GM21367 (cell line): ENCODE measurements around the gene ZC3H12A.

Experiments used
- ATAC-seq: cut with Tn5 transposase; IDR thresholded peaks from one replicate; pipeline ENCODE4 v1.9.1; 2021; ENCODE audit not compliant: unreplicated experiment

ZC3H12A gene

GRCh38 chr1:37453647-37454046 is 20.7 kb upstream of the ZC3H12A start:
- ATAC-seq = no peak

GRCh38 chr1:37455516-37455915 is 18.9 kb upstream of the ZC3H12A start:
- no peak for ATAC-seq

- ATAC-seq = no peak
Measured at GRCh38 chr1:37456614-37457013, 17.8 kb upstream of the ZC3H12A start.

GRCh38 chr1:37458551-37458950 is 15.8 kb upstream of the ZC3H12A start:
- ATAC-seq = no peak

- no peak for ATAC-seq
Measured at GRCh38 chr1:37461698-37462436, 12.5 kb upstream of the ZC3H12A start.

- ATAC-seq = no peak
Measured at GRCh38 chr1:37464443-37464842, 9.9 kb upstream of the ZC3H12A start.

GRCh38 chr1:37465593-37466517 is 8.5 kb upstream of the ZC3H12A start:
- ATAC-seq = no peak

GRCh38 chr1:37468037-37468436 is 6.3 kb upstream of the ZC3H12A start:
- no peak for ATAC-seq

- no peak for ATAC-seq
Measured at GRCh38 chr1:37469386-37469785, 5.0 kb upstream of the ZC3H12A start.

- ATAC-seq = no peak
Measured at GRCh38 chr1:37471345-37472231, 2.8 kb upstream of the ZC3H12A start.

GRCh38 chr1:37472281-37472680 is 2.1 kb upstream of the ZC3H12A start:
- no peak for ATAC-seq

- no peak for ATAC-seq
Measured at GRCh38 chr1:37472994-37473393, 1.4 kb upstream of the ZC3H12A start.

GRCh38 chr1:37473431-37474045 is 842 bp upstream of the ZC3H12A start:
- ATAC-seq = no peak

- ATAC-seq = no peak
Measured at GRCh38 chr1:37474697-37475379, 458 bp downstream of the ZC3H12A start.

- no peak for ATAC-seq
Measured at GRCh38 chr1:37475380-37476086, 1.2 kb downstream of the ZC3H12A start.

- no peak for ATAC-seq
Measured at GRCh38 chr1:37476087-37476452, 1.7 kb downstream of the ZC3H12A start.

- no peak for ATAC-seq
Measured at GRCh38 chr1:37476460-37477197, 2.2 kb downstream of the ZC3H12A start.

- ATAC-seq = peak; percentile 32
Measured at GRCh38 chr1:37477198-37477931, 3.0 kb downstream of the ZC3H12A start.
